Right lobe of liver (tissue), 4 donors: ENCODE results near the gene NAXE.

ENCODE experiments used
- CTCF ChIP-seq, 4 donors: fragments of 200-600 bp in 3 of 4; fragments of 450-650 bp in 1 of 4; IDR thresholded peaks; one replicate each; pipeline versions ENCODE4 v1.5.1 to v1.8.0; 2016 to 2022; ENCODE audit warnings: antibody characterized with exemption in 4 of 4, mild to moderate bottlenecking in 2 of 4
- POLR2A ChIP-seq: fragments of 450-650 bp; IDR thresholded peaks from one replicate; pipeline ENCODE4 v1.6.1; 2017; ENCODE audit warnings: antibody characterized with exemption, mild to moderate bottlenecking
- donor health status: DM: no; HTN: no; CAD: no.
- donor health status: DM: no; HTN: no; CAD: no.
- donor health status: DM: no; HTN: yes; CAD: no.

GRCh38 chr1:156638189-156638985 lies 46.8 kb downstream of the NAXE start:
- TF ChIP-seq CTCF (IDR thresholded peaks at IDR 0.05), result no peak
- TF ChIP-seq POLR2A, result no peak
